RWPE1 (cell line): ENCODE results near the gene PROCR.

Experiments
- CTCF ChIA-PET: fragments of 350-600 bp; sonication (Branson Sonifier 250); formaldehyde crosslinking; extraction: SDS; loops from one replicate; lab custom pipeline; 2021; lab: Yijun Ruan, JAX
- POLR2A ChIA-PET: fragments of 400-600 bp; formaldehyde crosslinking; extraction: SDS; loops from one replicate; lab custom pipeline; 2020; ENCODE audit warnings: antibody characterized with exemption; ENCODE audit not compliant: low non-redundant PET; lab: Yijun Ruan, JAX
- DNase-seq: peaks from one replicate; pipeline ENCODE4 v3.0.0; 2012; ENCODE audit warnings: low spot score
- H3K27ac ChIP-seq: fragments of 450-650 bp; 2 replicates; pipeline ENCODE4 v1.5.1; 2017
- CTCF ChIP-seq: fragments of 450-650 bp; conservative IDR thresholded peaks from 2 replicates; pipeline ENCODE4 v1.5.1; 2017; ENCODE audit warnings: low read depth, mild to moderate bottlenecking

The PROCR gene

DNA sequence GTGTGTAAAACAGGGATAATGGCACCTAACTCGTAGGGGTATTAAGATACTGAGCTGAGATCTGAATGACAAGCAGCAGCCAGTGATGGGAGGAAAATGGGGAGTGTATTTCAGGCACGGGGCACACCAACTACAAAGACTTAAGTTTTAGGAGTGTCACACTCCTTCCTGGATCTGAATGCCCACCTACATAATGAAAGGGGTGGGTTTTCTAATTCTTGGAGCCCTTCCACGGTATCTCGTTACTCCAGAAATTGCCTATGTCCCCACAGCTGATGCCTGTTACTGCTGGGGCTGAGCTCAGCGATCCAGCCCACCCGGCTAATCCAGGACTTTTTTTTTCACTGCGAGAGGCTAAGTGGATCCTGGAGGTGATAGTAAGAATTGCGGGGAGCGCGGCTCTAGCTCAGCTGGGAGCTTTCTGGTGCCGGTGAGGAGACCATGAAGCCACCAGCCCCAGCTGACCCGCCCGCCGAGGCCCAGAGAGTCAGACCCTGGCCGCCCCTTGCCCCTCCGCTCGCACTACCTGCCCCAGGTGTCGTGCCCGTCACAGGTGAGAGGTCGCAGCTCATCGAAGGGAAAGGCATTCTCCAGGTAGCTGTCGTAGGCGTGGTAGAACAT is 25.5 kb upstream of the PROCR start:
- no peak for TF ChIP-seq CTCF
- DNase-seq: peak; percentile 72
- peak overlapping the region; percentile 80 for H3K27ac ChIP-seq
- ChIA-PET POLR2A (interaction anchor here (0.6 to 1.5 kb wide), 5 partner anchors 21 to 128 kb away, joined by 3 to 4 read pairs (median 4); no protein-coding TSS in a partner anchor), CTCF (interaction anchor here (0.7 to 4.0 kb wide), 10 partner anchors 16 to 951 kb away, joined by 3 to 59 read pairs (median 4); no protein-coding TSS in a partner anchor)

DNA sequence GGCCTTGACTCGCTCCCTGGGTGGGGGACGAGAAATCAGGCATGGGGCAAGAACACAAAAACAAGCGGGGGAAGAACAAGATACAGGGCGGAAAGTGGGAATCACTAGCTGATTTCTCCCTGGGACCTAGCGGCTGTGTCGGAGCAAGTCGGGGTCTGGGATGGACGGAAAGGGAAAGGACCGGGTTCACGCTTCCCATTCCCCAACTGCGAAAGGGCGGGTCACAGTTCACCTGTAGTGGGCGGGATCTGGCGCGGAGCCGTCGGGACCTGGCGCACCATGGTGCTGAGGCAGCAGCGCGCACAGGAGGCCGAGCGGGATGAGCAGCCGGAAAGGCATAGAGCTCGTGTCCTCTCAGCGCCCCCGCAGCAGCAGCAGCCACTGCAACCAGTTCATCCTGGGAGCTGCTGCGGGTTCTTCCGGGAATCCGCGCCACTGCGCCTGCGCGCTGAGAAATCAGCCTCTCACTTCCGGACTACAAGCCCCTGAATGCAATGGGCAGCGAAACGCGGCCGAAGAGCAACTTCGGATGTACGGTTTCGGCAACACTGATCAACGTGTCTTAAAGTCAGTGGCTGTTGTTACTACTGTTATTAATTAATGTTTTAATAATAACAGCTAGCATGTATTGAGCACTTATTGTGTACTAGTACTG is 24.8 kb upstream of the PROCR start, which contains the start of gene EDEM2:
EDEM2 (minus strand) TSS at position 417 of the 655 bp plus-strand sequence; CDS start at position 339, 78 bp downstream.
- TF ChIP-seq CTCF: 0 out of 2 replicates have a peak, but pooled peaks have one; percentile 5
- CTCF ChIA-PET: interaction anchor here (0.6 to 4.0 kb wide), 10 partner anchors 15 to 300 kb away, joined by 3 to 59 read pairs (median 4); no protein-coding TSS in a partner anchor

GRCh38 chr20:35147575-35148071 is 24.2 kb upstream of the PROCR start:
- ChIA-PET POLR2A (interaction anchor here (0.6 to 1.5 kb wide), 8 partner anchors 19 to 274 kb away, joined by 3 to 4 read pairs (median 4); no protein-coding TSS in a partner anchor), CTCF (interaction anchor here (0.6 to 4.0 kb wide), 8 partner anchors 17 to 1277 kb away, joined by 3 to 59 read pairs (median 4); no protein-coding TSS in a partner anchor)
- peak; percentile 54 for DNase-seq
- H3K27ac ChIP-seq: peak overlapping the region; percentile 80

More for the DNA sequence above, 24.8 kb upstream of the PROCR start, which contains the start of gene EDEM2:
- peak; percentile 99 for DNase-seq
- POLR2A ChIA-PET: interaction anchor here (0.6 to 1.5 kb wide), 10 partner anchors 20 to 273 kb away, joined by 3 to 4 read pairs (median 4); no protein-coding TSS in a partner anchor
- H3K27ac ChIP-seq: peak within 1 kb of the TSS; percentile 80

DNA sequence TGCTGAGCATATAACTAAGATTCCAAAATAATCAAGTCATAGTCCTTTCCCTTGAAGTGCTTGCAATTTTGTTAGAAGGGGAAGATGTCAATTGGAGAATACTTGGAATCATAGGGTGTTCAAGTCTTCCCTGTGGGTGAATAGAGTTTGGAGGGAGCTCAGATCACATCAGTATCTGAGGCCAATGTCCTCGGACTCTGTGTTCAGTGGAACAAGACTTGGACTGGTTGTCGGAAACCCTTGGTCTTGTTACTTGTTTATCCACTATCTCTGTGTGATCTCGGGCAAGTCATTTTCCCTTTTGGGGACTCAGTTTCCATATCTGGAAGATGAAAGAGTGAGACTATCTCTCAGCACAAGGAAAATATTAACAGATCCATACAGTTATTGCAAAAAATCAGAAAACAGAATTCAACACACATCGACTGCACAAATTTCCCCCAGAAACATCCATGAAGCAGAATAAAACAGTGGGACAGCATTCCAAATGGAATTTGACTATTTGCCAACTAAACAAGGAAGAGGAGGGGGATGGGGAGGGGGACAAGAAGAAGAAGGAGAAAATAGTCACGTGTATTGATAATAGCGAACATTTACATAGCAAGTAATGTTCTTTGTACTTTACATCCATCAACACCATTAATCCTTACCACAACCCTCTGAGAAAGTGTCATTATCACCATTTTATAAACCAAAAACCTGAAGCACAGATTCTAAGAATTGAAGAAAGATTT is 20.9 kb upstream of the PROCR start:
- H3K27ac ChIP-seq: no peak overlapping the region
- CTCF ChIA-PET: interaction anchor here (0.6 kb wide), 1 partner anchor 54 kb away, joined by 3 read pairs; no protein-coding TSS in a partner anchor
- DNase-seq: no peak
- POLR2A ChIA-PET: no interaction called here
- TF ChIP-seq CTCF: no peak

GRCh38 chr20:35151736-35152135 is 20.1 kb upstream of the PROCR start:
- no peak for TF ChIP-seq CTCF
- POLR2A ChIA-PET: no interaction called here
- DNase-seq: no peak
- no peak overlapping the region for H3K27ac ChIP-seq
- CTCF ChIA-PET: interaction anchor here (0.6 kb wide), 1 partner anchor 53 kb away, joined by 3 read pairs; no protein-coding TSS in a partner anchor

DNA sequence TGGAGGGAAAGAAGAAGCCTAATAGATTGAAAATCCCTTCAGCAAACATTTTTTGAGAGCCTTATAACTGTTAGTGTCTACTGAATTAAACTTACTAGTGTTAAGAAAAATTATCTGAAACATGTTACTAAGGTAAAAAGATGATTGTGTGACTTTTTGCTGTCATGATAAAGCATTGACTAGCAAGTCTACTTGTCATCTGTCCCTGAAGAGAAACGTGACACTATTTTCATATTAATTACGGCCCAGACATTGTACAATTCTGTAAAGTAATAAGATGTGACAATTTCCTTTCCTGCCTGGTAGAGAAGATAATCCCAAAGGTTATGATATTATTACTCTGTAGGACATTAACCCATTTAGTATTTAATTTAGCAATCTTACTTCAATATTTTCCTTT is 15.9 kb upstream of the PROCR start:
- no peak for DNase-seq
- TF ChIP-seq CTCF: no peak
- ChIA-PET CTCF (no interaction called here), POLR2A (no interaction called here)
- H3K27ac ChIP-seq: no peak overlapping the region
